Skeletal muscle satellite cell (primary cell): ENCODE results near the gene FMNL1.
A peak's percentile ranks its signal among the peaks of the same experiment; 100 is the strongest.
"Not testable (repeated sequence)": the region's sequence is repeated elsewhere in the genome, so short reads cannot be mapped to it uniquely, and the experiment has no call there.

Experiments
- H3K27me3 ChIP-seq: 2 replicates; pipeline ENCODE4 v1.7.0; 2013; ENCODE audit warnings: low read length; ENCODE audit not compliant: control insufficient read depth, insufficient read depth
- H3K36me3 ChIP-seq: 2 replicates; pipeline ENCODE4 v1.7.0; 2013; ENCODE audit warnings: mild to moderate bottlenecking, control low read depth, low read length; ENCODE audit not compliant: insufficient read depth
- H3K4me1 ChIP-seq: 2 replicates; pipeline ENCODE4 v1.7.0; 2013; ENCODE audit warnings: low read length; ENCODE audit not compliant: control insufficient read depth, insufficient read depth
- H3K4me2 ChIP-seq: 2 replicates; pipeline ENCODE4 v1.7.0; 2013; ENCODE audit warnings: mild to moderate bottlenecking, low read length
- H3K4me3 ChIP-seq: 2 replicates; pipeline ENCODE4 v1.7.0; 2013; ENCODE audit warnings: low read length
- H3K9ac ChIP-seq: 2 replicates; pipeline ENCODE4 v1.7.0; 2013; ENCODE audit warnings: mild to moderate bottlenecking, low read depth, low read length, moderate library complexity
- H3K9me3 ChIP-seq: replicated peaks from 2 replicates; pipeline ENCODE4 v1.7.0; 2013; ENCODE audit warnings: mild to moderate bottlenecking, control low read depth, low read length

FMNL1 gene

DNA sequence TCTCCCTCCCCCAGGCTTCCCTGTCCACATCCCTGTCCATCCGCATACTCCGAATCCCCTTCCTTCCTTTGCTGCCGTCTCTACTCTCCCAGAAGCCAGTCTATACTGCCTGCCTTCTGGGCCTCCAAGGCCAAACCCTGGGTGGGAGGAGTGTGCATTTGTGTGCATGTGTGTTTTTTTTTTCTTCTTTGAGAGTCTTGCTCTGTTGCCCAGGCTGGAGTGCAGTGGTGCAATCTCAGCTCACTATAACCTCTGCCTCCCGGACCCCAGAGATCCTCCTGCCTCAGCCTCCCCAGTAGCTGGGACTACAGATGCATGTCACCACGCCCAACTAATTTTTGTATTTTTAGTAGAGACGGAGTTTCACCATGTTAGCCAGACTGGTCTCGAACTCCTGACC lies 31.6 kb downstream of the FMNL1 start:
- not testable (repeated sequence) for H3K4me3 ChIP-seq, H3K4me1 ChIP-seq, H3K9ac ChIP-seq, H3K9me3 ChIP-seq, H3K4me2 ChIP-seq, H3K27me3 ChIP-seq, H3K36me3 ChIP-seq

DNA sequence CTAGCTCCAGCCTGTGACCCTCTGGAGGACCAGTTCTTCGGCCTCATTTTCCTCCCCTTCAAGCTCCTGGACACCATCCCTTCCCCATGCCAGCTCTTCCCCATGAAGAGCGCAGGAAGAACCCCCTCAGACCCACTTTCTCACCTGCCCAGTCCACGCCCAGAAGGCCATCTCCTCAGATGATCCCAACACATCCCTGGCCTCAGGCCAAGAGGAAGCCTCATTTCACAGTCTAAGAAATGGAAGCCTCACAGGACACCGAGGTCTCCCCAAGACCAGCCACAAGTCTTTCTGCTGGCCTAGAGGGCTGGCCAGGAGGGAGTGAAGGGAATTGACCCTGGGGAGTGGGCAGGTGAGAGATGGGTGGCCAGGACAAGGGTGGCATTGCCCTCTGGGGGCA lies 32.2 kb downstream of the FMNL1 start:
- Histone ChIP-seq H3K9ac (no peak overlapping the region), H3K4me2 (no peak overlapping the region), H3K4me3 (no peak overlapping the region), H3K36me3 (no peaks in the 10 kb centered on the region), H3K27me3 (no peaks in the 10 kb centered on the region), H3K9me3 (no peaks in the 10 kb centered on the region), H3K4me1 (peaks cover 5% of the 10 kb centered on the region)

DNA sequence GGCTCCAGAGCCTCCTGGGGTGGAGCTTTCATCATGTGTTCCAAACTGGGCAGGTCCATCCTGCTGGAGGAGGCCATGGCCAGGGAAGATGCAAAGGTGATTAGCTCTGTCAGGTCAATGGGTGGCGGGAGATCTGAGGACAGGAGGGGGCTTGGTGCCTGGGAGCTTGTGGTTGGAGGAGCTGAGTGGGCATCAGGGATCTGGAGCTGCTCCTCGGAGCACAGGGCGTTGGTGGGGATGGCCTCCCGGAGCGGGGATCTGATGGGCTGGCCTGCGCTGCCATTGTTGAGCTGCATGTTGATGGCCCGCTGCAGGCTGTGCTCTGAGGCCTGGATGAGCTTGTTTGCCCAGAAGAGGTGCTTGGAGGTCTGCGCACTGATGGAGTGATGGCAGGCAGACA lies 33.7 kb downstream of the FMNL1 start:
- no peaks in the 10 kb centered on the region for H3K36me3 ChIP-seq
- H3K4me1 ChIP-seq, result peaks cover 5% of the 10 kb centered on the region
- H3K9me3 ChIP-seq, result no peaks in the 10 kb centered on the region
- no peak overlapping the region for H3K4me2 ChIP-seq
- no peak overlapping the region for H3K9ac ChIP-seq
- no peaks in the 10 kb centered on the region for H3K27me3 ChIP-seq
- H3K4me3 ChIP-seq, result no peak overlapping the region

DNA sequence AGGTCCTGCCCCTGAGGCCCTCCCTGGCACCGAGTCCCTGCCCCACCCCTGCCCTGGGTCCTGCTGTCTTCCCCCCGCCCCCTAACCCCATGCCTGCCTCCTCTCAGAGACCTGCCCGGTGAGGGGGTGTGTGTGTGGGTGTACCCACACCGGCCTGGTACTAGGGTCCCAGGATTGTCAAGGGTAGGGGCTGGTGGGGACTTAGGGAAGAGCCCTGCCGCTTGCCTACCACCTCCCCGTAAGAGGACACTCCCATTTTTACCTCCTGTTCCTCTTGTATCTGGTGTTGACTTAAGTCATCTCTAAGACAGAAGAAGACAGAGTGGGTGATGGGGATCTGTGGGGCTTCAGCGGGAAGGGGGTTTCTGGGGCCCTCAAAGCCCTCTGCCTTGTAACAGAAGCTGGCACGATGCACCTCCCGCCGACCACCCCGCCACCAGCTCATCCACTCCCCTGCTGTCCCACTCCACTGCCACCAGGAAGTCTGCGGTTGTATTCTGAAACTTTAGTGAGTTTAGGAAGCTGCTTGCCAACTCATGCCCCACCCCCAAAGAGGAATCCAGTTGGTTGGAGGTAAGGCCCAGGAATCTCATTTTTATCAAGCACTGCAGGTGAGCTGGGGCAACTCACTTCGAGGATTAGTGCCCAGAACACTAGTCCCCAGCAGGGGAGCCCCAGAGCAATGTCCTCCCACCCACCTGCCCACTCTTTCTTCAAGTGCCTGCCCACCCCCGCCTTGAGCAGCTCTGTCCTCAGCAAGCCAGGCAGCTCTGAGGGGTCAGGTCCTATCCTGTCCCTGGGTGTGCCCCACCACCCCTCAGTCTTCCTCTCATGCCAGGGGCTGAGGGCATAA lies 34.7 kb downstream of the FMNL1 start:
- H3K27me3 ChIP-seq, result no peaks in the 10 kb centered on the region
- H3K4me1 ChIP-seq, result peaks cover 7% of the 10 kb centered on the region
- no peaks in the 10 kb centered on the region for H3K36me3 ChIP-seq
- H3K9me3 ChIP-seq, result no peaks in the 10 kb centered on the region
- H3K4me3 ChIP-seq, result no peak overlapping the region
- H3K4me2 ChIP-seq, result no peak overlapping the region
- no peak overlapping the region for H3K9ac ChIP-seq

DNA sequence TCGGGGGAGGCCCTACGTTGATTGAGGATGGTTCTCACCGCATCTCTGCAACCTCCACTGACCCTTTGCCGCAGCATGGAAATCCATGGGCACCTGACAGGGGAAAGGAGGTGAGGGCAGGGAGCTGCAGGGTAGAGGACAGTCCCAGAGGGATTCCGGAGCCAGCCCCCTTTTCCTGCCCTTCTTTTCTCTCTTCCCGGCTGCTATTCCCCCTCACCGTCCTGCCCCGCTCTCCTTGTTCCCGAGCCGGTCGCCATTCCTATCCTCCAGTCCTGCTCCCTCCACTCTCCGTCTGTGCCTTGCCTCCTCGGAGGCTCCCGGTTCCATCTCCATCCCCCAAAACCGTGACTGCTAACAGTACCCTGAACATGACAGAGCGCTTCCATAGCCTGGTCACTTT lies 35.4 kb downstream of the FMNL1 start:
- no peak overlapping the region for H3K4me3 ChIP-seq
- no peak overlapping the region for H3K4me2 ChIP-seq

DNA sequence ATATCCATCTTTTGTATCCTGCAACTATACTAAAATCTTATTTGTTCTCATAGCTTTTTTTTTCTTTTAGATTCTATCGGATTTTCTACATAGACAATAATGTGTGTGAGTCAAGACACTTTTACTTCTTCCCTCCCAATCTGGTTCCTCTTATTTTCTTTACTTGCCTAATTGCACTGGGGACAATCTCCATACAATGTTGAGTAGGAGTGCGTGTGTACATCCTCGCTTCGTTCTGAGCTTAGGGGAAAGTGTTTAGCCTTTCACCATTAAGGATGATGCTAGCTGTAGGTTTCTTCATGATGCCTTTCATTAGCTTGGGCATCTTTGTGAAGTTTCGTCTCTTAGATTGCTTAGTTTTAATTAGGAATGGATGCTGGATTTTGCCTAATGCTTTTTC lies 37.3 kb downstream of the FMNL1 start:
- H3K4me3 ChIP-seq, result no peak overlapping the region
- H3K4me1 ChIP-seq, result peaks cover 29% of the 10 kb centered on the region
- H3K4me2 ChIP-seq, result no peak overlapping the region
- H3K9me3 ChIP-seq, result no peaks in the 10 kb centered on the region
- H3K36me3 ChIP-seq, result peaks cover 18% of the 10 kb centered on the region
- no peaks in the 10 kb centered on the region for H3K27me3 ChIP-seq
- no peak overlapping the region for H3K9ac ChIP-seq

More for the DNA sequence above, 35.4 kb downstream of the FMNL1 start:
- Histone ChIP-seq H3K9ac (no peak overlapping the region), H3K4me1 (peaks cover 15% of the 10 kb centered on the region), H3K9me3 (no peaks in the 10 kb centered on the region), H3K36me3 (peaks cover 1% of the 10 kb centered on the region), H3K27me3 (no peaks in the 10 kb centered on the region)

DNA sequence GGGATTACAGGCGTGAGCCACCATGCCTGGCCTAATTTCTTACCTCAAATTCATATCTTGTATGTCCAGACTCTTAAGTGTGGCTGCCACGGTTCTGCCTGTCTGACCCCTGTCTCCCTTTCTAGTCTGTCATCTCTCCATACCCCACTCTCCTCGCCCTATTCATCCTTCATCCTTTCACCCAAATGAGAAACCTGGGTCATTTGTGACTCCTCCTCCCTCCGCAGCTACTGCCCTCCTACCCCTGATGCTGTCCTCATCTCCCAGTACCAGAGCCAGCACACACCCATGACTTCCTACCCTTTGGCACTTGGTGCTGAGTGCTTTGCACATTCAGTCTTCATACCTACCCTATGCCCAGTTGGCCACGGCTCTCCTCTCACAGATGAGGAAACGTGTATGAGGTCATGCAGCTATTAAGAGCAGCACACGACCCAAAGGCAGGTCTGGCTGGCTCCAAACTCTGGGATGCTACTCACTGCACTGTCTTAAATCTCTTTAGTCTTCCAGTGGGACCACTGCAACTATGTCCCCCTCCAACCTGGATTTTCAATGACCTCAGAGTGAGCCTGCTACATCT lies 38.6 kb downstream of the FMNL1 start:
- Histone ChIP-seq H3K4me1 (peaks cover 30% of the 10 kb centered on the region), H3K9ac (no peak overlapping the region), H3K4me2 (no peak overlapping the region), H3K36me3 (peaks cover 31% of the 10 kb centered on the region), H3K27me3 (no peaks in the 10 kb centered on the region), H3K9me3 (no peaks in the 10 kb centered on the region), H3K4me3 (no peak overlapping the region)

DNA sequence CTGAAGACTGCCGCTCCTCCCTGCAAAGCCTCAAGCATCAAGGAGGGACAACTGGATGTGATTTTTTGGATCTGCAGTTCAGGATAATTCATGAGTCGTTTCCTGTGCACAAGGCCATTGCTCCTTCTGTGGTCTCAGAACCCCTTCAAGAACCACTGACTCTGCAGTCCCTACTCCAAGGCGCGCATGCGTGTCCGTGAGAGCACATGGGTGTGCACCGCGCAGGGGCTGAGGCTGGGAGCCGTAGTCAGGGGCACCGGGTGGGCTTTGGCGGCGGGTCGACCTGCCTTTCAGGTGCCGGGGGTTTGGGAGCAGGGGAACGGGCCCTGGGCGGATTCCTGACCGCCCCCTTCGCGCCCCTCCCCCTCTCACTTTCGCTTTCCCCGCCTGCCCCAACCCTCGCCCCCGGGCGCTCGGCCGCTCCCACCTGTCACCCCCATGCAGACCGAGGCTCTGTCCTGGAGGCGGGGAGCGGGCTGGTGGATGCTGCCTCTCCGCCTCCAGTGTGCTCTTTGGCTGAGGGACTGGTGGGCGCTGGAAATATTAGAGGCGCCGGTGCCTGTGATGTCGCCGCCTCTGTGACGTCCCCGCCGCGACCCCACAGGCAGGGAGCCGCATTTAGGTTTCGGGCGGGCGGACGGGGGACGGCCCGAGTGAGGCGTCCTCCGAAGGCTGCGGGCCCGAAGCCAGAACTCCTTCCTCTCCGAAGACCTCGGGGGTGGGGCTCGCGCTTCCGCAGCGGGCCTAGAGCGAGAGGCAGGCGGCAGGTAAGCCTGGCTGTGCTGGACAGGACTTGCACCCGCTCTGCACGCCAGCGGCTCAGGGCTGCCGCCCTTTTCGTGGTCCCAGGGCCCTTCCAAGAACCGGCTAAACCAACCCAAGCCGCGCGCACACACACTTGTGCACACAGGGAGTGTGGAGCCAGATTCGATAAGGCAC lies 40.2 kb downstream of the FMNL1 start, which contains the start of gene SPATA32:
TSS of gene SPATA32 (minus strand) at position 518 of the 939 bp plus-strand sequence. CDS start at position 440, 78 bp downstream.
- Histone ChIP-seq H3K4me3 (no peak within 1 kb of the TSS), H3K27me3 (no peaks in the 10 kb centered on the region), H3K4me2 (peak within 1 kb of the TSS; percentile 44), H3K4me1 (peaks cover 43% of the 10 kb centered on the region), H3K9me3 (no peaks in the 10 kb centered on the region), H3K36me3 (peaks cover 40% of the 10 kb centered on the region), H3K9ac (peak within 1 kb of the TSS; percentile 10)

DNA sequence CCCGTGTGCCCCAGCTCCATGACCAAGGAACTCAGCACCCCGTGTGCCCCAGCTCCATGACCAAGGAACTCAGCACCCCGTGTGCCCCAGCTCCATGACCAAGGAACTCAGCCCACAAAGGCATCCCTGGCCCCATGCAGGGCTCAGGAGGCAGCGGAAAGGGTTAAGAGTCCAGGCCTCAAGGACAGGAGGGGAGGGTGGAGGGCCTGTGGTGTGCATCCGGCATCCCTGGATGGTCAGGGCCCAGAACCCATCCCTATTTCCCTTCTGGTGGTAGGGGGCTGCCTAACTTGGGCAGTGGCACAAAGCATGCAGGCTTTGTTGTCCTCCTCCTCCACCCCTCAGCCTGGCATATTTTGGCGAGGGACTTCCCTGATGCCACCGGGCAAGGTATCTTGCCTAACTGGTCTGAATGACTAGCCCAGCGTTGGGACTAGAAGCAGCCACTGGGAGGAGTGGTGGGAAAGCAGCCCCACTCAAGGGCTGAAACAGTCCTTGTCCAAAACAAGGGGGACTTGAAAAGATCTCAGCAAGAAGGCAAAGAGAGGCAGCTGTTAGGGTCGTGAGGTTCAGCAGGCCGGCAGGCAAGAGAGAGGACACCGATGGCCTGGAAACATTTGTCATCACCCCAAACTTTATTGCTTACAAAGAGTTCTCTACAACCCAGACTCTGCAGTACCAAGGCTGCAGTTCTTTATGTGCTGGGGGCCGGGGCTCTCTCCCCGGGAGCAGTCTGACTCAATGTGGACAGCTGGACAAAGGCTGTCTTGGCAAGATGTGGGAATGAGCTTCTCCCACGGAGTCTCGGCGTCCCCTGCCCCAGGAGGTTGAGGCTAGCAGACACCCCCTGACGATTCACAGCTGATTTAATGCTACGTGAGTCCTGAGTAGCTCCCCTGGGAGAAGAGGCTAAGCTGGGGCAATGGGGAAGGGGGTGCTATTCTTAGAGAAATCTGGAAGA lies 41.1 kb downstream of the FMNL1 start:
- H3K4me3 ChIP-seq, result no peak overlapping the region
- peak overlapping the region; percentile 10 for H3K9ac ChIP-seq
- peaks cover 49% of the 10 kb centered on the region for H3K36me3 ChIP-seq
- H3K9me3 ChIP-seq, result no peaks in the 10 kb centered on the region
- no peaks in the 10 kb centered on the region for H3K27me3 ChIP-seq
- H3K4me1 ChIP-seq, result peaks cover 50% of the 10 kb centered on the region
- peak overlapping the region; percentile 44 for H3K4me2 ChIP-seq

DNA sequence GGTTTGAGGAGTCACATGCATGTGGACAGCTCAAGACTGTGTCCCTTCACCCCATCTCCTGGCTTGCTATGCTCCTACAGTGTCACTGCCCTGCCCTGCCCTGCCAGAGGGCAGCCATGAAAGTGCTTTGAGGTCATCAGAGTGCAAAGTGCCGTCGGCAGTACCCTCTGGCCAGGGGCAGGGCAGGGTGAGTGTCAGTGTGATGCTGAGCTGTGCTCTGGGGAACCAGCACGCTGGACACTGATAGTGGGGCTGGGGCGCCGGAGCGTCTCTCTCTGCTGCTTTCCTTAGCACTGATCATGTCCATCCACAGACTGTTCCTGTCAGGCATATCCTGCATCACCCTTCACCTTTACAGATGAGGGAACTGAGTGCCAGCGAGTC lies 41.8 kb downstream of the FMNL1 start:
- Histone ChIP-seq H3K36me3 (peaks cover 56% of the 10 kb centered on the region), H3K9ac (no peak overlapping the region), H3K4me2 (no peak overlapping the region), H3K27me3 (no peaks in the 10 kb centered on the region), H3K4me3 (no peak overlapping the region), H3K4me1 (peaks cover 50% of the 10 kb centered on the region), H3K9me3 (no peaks in the 10 kb centered on the region)
